GM12873 (cell line): ENCODE measurements around the gene SREK1IP1.

Source experiments
- TF ChIP-seq, protein P1 (sequence below): IDR thresholded peaks from 2 replicates; pipeline ENCODE4 v1.5.1; 2012; ENCODE audit warnings: low read depth, mild to moderate bottlenecking, moderate library complexity, low read length, control low read depth; ENCODE audit not compliant: insufficient read depth; ENCODE audit errors: missing control alignments

SREK1IP1 gene

DNA sequence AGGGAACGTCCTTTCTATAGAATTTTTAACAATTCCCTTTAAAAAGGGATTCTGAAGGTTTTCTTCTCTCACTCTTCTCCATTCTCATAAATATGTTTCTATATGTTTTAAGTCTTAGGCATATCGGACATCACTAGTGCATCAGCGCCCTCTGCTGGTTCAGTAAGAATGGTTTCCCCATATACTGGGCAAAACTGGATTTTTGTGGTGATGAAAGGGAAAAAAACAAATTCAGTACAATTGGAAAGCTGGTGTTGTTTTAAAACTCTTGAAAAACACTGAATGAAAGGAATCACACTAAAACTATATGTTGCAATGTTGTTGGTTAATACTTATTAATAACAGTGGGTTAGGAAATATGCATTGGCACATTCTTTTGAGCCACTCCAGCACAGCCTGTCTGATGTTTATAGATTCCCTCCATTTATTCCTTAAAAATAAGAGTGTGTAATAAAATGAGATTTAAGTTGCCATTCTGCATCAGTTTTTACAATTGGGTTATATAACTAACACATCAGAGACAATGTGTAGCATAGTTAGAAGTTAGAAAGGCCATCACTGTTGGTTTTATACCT is 16.0 kb upstream of the SREK1IP1 start:
- TF ChIP-seq, protein P1, sequence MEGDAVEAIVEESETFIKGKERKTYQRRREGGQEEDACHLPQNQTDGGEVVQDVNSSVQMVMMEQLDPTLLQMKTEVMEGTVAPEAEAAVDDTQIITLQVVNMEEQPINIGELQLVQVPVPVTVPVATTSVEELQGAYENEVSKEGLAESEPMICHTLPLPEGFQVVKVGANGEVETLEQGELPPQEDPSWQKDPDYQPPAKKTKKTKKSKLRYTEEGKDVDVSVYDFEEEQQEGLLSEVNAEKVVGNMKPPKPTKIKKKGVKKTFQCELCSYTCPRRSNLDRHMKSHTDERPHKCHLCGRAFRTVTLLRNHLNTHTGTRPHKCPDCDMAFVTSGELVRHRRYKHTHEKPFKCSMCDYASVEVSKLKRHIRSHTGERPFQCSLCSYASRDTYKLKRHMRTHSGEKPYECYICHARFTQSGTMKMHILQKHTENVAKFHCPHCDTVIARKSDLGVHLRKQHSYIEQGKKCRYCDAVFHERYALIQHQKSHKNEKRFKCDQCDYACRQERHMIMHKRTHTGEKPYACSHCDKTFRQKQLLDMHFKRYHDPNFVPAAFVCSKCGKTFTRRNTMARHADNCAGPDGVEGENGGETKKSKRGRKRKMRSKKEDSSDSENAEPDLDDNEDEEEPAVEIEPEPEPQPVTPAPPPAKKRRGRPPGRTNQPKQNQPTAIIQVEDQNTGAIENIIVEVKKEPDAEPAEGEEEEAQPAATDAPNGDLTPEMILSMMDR, result peak; percentile 74

DNA sequence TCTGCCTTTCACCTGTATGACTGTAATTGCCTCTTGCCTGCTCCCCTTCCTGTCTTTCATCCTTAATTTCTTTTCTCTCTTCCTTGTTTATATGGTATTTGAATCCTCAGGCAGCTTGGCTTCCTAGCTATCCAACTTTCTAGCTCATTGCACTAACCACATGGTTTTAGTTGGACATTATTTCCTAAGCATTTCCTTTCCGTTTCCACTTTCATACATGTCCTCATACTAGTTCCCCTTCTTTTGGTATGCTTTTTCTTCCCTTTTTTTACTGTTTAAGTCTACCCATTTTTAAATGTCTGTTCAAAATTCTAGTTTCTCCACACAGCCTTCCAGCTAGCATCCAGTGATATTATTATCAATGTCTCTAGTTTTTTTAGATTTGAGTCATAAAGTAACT is 6.8 kb upstream of the SREK1IP1 start:
- TF ChIP-seq, protein P1, result no peak

DNA sequence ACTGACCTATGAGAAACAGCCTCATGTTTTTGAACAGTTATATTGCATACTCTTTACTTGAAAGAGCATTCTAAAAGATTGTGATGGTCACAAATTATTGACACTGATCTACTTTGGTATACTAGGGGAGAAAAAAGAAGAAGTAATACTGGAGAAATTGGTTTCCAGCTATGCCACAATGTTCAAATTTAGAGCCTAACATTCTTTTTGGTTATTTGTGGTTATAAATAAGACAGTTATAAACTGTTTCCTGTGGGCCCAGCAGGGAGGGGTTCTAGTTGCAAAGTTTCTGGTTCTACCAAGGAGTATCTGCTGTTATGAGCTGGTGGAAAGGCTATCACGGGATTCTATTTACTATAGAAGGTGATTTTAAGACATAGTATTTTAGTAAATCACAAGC is 5.0 kb upstream of the SREK1IP1 start:
- TF ChIP-seq, protein P1, result no peak

DNA sequence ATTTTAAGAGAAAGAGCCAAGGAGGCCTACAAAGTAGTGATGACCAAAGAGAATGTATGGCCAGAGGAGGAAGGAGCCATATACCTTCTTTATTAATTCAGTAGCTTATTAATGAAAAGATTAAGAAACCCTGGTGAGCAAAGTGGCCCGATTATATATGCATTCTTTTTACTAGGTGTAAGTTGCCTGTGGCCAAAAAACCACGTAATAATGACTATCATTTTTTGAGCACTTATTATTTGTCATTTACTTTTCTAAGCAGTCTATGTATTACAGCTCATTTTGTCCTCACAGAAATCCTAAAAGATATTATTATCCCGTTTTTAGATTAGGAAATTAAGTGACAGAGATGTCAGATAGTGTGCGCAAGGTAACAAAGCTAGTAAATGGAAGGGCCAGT is 3.2 kb upstream of the SREK1IP1 start:
- TF ChIP-seq, protein P1, result no peak

DNA sequence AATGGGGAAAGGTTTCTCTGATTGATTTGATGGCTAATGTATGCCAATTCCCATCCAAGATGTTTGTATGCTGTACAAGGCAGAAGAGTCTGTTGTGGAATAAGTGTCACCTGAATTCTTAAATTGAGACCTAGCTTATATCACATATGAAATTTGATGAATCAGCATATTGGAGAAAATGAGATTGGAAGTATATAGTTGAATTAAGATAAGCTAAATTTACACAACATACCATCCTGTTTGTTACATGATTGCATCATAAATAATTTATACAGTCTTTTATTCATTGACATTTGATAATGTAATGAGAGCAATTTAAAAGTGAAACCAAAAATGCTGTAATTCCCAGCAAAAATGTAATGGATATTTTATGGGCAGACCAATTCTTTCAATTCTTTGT is 1.4 kb upstream of the SREK1IP1 start:
- TF ChIP-seq, protein P1, result no peak

DNA sequence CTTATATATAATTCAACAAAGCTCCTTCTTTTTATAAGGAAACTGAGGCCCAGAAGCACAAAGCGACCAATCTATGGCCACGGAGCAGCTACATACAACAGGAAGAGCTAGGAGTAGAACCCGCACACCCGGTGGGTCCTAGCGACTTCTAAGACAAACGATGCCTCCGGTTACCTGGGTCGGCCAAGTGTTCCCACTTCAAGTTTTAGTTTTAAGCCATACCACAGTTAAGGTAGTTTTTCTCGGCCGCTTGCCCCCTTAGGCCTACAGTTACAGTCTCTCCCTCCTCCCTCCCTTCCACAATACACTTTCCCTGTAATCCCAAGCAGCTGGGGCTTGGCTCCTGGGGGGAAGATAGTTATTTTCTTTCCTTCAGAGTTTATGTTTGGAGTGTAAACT is 533 bp downstream of the SREK1IP1 start:
- TF ChIP-seq, protein P1, result no peak

DNA sequence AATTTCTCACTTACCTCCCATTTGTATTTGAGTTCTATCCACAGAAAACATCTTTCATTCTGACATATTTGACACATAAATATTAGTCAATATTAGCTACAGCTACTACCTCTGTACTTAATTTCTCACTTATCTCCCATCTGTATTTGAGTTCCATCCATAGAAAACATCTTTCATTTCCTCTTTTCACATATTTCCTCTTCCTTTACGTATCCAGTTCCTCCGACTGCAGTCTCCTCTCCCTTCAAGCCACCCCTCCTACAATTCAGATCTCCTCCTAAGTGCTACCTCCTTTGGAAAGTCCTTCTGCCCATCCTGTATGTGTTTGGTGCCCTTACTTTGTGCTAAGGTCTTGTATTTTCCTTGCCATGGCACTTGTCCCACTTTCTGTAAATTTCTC is 1.6 kb downstream of the SREK1IP1 start:
- TF ChIP-seq, protein P1, result no peak
